GM18861 (cell line): Measurements from ENCODE around the gene TPPP3.

Experiments
- ATAC-seq: cut with Tn5 transposase; IDR thresholded peaks from one replicate; pipeline ENCODE4 v1.9.1; 2021; ENCODE audit not compliant: unreplicated experiment

The TPPP3 gene

DNA sequence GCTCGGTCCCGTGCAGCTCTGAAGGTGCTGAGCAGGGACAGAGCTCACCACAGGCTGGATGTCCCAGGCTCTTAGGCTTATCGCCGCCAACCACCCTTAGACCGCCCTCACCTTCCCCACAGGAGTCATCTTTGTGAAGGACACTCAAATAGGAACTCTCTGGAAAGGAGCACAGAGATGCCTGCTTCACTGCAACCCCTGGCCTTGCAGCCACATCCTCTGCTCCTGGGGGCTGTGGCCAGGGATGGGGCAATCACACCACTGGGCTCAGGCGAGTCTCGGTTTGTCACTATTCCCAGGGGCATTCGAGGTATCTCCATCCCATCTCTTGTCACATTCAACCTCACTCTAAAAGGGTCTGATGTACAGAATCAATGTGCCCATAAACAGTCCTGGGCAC lies 12.0 kb upstream of the TPPP3 start:
- no peak for ATAC-seq

DNA sequence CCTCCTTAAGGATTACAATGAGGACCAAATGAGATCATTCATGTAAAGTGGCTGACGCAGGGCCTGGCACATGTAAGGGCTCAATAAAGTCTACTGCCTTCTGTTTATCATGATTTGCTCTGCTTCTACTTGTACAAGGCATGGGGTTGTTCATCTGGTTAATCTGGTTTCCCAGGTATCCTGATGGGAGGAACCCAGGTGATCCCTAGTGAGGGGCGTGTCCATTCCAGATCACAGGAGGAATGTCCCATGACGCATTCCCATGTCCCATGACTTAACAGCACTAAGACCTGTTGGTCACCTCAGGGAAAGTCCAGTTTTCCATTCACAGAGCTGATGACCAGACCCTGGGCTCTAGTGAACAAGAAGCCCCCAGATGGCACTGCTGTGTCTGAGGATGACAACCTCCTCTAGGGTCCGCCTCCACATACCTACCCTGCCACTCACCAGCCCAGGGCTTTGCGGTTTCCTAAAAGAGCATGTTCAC lies 11.5 kb upstream of the TPPP3 start:
- no peak for ATAC-seq

DNA sequence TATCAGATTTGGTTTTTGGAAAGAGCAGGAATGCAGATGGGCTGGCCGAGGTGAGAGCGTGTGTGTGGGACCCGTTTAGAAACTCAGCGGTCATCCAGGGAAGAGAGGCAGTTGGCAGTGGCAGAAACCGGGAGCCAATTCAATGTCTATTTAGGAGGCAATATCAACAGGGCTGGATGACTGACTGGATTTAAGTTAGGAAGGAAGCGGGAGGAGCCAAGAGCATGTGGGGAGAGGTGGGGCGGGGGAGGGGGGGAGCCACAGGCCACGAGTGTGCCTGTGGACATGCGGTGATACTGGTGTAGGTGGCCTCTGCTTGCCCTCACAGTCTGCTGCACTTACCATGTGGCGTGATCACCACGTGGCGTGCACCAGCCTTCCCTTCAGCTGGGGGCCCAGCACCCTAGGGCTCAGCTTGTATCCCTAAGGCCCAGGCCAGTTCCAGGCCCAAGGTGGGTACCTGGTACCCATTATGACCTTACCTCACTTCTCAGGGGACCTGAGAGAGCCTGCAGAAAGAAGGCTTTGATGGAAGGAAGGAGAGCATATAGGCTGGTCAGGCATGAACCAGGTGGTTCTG lies 10.8 kb upstream of the TPPP3 start:
- no peak for ATAC-seq

DNA sequence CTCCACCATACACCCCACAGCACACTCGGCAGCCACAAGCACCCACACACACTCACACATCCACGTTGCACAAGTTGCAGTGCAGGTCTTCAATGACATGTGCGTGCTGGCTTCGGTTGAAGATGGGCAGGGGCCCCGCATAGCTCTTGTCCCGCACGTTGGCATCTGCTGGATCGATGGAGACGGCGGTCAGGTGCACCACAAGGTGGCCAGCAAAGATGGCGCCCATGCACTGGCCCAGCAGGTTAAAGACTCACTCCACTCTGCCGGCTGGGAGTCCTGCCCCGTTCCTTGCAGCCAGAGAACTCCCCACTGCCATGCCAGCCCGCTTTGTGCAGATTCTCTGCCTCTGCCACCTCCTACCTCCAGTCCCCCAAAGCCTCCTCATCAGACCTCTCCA lies 7.6 kb upstream of the TPPP3 start:
- ATAC-seq = no peak

DNA sequence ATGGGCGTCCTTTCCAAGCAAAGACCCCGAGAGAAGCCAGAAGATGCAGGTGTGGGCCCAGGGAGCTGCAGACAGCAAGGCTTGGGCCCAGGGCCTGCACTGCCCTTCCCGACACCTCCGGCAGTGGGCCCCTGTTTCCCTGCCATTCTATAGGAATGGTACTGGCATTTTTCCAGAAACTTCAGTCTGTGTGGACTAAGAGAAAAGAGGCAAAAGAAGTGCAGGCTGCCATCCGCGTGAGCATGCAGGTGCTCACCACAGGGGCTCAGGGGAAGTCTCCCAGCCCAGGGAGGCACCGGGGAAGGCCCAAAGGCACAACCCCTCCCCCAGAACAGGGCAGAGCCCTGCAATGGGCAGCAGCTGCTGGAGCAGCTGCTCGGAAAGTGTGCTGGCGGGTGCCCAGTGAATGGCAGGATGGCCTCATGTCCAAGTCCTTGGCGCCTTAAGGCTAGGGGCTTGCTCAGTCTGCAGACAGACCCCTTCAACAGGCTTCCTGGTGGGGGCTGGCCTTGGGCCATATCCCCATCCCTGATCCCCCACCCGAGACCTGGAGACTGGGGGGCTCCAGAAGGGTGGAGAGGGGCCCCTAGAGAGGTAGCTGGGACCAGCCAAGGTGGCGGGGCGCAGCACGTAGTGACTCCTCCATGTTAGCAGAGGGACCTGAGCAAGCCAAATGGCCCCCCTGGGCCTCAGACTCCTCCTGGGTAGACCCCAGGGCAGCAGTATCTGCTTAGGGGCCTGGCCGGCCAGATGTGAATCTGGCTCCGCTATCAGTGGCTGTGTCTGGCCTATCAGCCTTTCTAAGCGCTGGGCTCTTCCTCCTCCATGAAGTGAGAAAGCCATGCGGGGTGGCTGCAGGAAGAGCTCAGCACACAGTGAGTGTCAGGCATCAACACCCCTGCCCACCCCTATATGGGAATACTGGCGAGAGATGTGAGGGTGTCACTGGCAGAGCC lies 6.7 kb upstream of the TPPP3 start:
- ATAC-seq = no peak

DNA sequence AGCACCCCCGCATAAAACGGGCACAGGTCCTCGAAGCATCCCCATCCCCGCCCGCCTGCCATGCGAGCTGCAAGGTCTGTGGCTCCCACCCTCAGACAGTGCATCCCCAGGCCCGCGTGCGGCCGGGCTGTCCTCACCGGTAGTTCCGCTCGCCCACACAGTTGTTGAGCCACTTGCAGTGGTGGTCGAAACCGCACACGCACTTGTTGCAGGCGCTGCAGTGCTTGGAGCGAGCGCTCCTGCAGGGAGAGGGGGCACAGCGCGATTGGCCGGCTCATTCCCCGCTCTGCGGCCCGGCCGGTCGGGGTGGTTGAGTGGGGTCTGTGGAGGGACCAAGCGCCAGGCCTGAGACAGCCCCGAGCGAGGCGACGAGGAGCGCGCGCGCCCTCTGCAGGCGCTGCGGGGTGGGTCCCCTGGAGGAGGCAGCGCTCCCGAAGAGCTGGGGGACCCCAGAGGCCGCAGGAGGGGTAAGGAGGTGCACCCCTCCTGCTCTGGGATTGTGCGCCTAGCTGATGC lies 6.0 kb upstream of the TPPP3 start:
- ATAC-seq = no peak

DNA sequence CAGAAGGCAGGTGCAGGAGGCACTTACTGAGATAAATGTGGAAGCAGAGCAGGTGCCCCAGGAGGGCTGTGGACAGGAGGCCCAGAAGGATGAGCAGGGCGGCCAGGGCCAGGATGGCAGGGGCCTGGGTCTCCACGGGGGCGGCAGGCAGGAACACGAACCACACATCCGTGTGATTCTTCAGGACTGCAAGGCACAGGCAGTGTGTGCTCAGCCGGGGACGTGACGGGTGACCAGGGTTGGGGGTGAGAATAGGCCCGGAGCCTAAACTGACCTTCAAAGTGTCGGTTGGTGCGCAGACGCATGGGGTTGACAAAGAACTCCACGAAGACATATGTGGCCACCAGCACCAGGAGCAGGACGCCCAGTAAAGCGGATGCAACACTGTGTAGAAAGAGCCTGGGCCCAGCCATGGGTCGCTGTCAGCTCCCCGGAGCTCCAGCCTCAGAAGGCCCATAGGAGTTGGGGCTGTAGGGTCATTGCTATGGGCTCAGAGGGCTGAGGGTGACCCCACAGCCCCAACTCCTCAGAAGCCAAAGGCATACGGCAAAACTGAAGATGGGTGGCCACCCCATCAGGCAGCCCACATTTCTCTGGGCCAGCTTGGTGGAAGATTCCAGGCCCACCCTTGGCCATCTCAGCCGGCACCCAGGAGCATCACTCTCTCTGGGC lies 5.4 kb upstream of the TPPP3 start:
- ATAC-seq = no peak

DNA sequence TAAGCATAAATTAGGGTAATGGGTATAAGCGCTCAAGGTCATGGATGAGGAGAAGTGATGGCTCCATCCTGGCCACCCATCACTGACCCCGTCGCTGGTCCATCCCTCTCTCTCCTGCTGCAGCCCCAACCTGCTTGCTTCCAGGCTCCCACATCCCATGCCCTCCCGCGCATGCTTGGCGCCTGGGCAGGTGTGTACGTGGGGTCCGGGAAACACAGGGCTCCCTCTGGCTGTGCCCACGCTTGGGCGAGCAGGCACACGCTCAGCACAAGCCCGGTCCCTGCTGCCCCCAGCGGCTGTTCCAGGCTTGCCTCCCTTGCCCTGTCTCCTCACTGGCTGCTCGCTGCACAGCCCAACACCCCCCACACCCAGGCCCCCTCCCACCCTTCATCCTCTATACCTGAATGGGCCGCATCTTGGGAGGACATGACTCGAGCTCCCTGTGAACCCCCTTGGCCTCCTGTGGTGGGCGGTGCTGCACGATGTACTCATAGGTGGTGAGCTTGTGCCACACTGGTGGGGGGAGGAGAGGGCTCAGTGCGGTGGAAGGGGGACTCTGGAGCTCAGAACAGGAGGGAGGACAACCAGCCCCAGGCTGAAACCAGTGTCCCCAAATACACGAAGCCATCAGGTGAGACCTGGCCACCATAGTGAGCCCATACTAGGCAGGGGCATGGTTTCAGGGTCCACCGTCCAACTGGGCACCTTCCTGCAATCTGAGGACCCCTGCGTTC lies 4.7 kb upstream of the TPPP3 start:
- ATAC-seq = no peak

DNA sequence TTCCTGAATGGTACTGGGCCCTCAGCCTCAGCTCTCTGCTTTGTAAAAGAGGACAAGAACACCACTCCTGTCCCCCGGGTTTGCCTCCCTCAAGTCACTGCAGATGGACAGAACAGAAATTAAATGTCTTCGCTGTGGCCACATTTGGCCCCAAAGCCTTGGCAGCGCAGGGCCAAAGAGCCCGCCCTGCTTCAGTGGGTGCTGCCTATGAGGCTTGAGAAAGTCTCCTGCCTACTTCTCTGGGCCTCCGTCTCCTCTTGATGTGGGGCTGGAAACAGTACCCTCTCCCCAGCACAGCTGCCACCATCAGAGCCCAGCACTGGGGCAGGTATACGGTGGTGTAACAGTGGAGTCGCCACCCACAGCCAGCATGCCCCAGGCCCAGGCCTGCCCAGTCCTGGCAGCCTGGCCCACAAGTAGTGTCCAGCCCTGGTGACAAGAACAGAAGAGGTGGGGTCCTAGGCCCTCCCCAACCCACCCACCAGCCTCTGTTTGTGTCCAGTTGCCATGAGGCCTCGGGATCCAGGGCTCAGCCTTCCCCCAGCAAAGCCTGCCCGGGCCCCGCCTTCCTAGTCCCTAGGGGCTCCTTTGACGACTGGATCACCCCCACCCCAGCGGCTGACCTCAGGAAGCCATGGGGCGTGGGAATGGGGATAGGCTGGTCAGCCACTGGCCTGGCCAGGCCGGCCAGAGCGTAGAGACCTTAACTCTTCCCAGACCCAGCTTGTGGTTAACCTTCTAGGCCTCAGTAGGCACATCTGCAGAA lies 3.9 kb upstream of the TPPP3 start:
- no peak for ATAC-seq

DNA sequence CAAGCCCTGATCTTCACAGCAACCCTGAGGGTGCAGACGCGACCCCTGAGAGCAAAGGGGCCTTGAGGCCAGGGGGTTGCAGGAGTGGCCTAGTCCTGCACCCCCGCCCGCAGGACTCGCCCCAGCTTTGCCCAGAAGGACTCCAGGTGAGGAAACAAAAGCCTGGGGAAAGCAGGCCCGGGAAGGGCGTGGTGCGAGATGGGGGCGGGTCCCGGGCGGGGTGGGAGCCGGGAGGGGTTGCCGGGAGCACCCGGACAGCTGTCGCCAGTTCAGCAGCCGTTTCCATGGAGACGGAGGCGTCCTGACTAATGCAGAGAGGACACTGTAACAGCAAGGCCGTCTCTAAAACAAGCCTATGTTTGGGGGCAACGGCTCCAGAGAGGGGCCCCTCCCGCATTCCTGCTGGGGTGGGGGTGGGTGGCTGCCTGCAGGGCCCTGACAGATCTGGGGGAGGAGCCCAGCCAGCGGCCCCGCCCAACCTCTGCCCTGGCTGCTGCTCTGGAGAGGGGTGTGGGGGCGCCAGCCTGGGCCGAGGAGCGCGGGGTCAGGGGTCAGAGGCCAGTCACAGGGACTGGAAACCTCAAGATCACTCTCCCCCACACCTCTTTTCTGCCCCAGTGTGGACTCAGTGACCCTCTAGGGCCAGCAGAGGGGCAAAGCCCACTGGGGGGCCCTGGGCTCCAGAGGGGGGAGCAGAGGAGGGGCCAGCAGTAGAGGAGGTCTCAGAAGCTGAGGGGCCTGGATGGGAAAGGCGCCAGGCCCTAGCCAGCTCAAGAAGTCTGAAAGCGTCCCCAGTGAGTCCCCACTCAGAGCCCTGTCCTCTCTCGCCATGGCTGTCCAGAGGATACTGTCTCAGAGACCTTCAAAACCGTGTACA lies 3.1 kb upstream of the TPPP3 start:
- no peak for ATAC-seq

DNA sequence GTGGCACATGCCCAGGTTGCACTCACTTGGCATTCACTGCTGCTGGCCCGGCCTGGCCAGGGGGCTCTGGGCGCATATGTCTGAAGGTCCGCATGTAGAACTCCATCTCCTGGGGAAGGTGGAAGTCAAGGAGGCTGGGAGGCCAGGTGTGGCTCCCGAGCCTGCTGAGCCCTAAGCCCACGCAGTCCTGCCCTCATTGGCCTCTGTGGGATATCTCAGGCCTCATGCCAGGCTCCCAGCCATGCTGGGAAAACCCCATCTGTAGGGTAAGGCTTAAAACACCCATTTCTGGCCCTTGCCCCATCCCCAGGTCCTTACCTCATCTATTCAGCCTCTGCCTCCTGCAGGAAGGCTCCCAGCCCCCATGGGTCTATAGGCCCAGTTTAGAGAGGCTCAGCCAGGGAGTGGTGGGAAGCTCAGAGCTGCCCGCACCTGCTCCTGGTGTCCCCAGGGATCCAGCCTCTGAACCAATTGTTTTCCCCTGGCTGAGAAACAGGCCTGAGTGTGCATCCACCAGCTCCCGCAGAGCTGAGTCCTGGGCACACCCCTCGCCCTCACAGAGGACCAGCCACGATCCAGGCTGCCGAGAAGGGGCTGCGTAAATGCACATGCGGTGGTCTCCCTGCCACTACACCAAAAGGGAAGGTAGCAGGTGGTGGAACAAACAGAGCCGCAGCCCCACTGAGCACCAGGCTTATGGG lies 2.3 kb upstream of the TPPP3 start:
- ATAC-seq = no peak

DNA sequence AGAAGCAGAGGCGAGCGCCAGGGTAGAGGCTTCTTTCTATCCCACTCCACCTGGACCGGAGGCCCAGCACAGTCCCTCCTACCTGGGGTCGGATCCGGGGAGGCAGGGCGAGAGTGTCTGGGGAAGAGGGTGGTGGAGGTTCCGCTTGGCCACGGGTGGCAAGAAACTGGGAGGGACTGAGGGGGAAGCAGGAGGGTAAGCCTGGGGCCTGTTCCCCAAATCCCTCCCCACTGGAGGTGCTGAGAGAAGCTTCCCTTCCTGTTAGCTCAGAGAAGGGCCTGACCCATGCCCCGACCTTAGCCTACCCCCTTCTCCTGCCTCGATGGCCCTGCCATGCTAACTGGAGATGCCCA lies 1.8 kb upstream of the TPPP3 start:
- ATAC-seq = no peak

DNA sequence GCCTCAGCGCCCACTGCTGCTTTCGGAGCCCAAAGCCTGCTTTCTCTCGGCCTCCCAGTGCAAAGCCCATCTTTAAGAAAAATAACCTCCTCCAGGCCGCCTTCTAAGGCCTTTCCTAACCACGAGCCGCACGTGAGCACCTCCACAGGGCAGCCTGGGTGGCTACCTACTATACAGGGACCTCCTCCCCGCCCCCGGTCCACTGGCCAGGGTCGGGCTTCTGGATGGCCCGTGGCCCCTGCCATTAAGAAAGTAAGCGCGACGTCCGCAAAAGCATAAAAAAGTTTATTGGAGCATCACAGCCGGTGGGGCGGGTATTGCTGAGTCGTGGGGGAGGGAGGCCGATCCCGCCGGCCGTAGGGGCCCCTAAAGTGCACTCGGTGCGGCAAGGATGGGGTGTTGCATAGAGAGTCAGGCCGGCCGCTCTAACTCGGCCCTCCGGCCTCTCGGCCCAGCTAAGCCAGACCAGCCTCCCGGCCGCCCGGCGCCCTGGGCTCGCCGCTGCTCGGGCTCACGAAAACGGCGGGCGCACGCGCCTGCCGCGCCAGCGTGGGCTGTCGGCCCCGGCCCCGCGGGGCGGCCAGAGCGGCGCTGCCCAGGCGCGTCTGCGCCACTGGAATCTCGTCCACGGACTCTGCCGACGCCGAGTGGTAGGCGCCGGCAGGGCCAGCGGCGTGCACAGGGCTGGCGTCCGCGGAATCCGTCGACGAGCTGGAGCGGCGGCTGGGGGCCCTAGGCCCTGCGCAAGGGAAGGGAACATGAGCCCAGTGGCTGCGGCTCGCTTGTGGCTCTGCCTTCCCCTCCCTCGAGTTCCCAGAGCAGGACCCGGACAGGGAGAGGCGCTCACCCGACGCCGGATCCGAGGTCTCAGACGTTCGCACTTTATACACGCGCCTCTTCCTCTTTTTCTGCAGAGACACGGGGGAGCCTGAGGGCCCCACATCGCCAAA lies 1.1 kb upstream of the TPPP3 start:
- ATAC-seq = no peak

DNA sequence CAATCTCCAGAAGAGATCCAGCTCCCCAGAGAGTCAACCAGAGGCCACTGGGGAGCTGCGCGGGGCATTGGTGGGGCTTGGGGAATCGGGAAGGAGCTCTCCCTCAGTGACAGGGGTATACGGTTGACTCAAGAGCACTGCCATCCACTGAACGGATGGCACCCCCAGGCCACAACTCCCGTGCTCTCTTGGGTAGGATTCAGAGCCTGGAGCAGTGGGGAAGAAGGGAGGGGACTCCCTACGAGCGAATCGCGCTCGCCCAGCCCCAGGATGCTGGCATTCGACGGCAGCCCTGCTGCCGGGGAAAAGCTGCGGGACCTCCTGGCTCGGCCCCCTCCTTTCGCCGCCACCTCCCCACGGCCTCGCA lies 473 bp upstream of the TPPP3 start:
- no peak for ATAC-seq

DNA sequence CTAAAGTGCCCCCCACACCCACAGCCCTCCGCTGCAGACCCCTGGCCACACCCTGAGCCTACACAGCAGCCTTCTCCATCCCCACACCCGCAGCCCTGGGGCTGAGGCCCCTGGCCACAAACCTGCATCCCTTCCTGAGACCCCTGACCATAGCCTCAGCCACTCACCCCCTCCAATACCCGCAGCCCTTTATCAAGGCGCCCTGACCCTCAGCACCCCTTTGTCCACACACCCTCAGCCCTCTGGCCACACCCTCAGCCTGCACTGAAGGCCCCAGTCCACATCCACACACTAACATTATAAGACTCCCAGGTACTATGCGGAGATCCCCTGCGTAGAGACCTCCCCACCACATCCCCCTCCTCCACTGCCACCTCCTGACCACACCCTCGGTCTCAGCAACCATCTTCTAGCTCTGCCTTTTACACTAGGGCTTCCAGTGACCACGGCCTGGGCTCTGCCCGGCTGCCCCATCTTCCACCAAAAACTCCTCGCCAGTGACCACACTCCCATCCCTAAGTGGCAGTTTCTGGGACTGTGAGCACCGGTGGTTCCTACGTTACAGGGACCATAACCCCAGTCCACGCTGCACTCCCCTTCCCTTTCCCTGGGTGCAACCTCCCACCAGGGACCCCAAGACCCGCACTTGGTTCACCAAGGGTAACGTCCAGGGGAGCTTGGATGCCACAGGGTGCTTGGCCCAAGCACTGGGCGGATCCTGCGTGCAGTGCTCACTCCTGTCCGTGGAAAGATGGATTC lies 818 bp downstream of the TPPP3 start:
- no peak for ATAC-seq

DNA sequence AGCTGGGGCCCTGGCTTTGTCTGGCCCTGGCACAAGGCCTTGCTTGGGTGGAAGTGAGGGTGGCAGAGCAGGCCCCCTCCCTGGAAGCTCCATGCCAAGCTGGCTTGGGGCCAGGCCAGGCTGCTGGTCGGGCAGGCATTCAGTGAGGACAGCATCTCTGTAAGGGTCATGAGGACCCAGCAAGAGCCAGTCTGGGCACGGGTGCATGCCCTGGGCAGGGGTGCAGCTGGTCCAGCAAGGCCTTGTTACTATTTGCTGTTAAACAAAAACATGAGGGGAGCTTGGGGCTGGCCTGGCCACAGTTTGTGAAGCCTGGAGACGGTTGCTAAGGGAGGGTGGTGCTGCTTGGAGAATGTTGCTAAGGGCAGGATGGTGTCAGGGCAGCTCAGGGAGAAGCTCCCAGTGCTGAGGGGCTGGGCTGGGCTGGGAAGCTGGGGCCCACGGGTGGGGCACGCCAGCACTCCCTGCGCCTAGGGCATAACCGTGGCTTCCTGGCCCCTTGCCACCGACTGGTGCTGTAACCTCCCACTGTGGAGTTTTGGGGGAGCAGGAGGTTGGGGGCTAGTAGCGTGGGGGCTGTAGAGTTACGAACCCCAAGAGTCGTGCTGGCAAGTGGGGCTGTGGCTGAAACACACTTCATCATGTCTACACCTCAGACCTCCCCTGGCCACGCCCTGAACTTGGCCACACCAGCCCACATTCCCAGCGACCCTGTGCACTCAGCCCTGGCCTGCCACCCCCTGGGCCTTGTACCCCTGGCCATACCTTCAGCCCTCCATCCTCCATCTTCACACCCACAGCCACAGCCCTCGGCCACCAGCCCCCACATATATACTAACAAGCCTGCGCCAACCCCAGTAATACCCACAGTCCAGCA lies 1.6 kb downstream of the TPPP3 start:
- ATAC-seq = no peak
